ENCODE measurements around the gene CYP27A1.

CYP27A1 gene

DNA sequence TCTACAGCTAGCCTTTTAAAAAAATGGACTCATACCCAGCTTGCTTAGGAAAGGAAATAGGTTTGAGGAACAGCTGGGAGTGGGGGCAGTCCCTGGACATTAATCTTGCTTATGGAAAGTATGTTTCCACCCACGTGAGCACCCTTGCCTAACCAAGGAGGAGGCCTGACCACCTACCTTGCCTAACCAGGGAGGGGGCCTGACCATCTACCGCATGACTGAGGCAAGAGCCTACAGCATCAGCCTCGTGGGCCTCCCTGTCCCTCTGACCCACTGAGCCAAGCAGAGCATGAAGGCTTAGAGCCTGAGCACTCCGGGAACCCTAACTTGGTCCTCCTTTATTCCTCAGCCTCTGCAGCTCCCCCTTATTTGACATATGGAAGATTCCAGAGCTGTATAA lies 29.4 kb downstream of the CYP27A1 start:
- no peak for DNase-seq (ENCODE audit: low read depth in 2 of 2)

DNA sequence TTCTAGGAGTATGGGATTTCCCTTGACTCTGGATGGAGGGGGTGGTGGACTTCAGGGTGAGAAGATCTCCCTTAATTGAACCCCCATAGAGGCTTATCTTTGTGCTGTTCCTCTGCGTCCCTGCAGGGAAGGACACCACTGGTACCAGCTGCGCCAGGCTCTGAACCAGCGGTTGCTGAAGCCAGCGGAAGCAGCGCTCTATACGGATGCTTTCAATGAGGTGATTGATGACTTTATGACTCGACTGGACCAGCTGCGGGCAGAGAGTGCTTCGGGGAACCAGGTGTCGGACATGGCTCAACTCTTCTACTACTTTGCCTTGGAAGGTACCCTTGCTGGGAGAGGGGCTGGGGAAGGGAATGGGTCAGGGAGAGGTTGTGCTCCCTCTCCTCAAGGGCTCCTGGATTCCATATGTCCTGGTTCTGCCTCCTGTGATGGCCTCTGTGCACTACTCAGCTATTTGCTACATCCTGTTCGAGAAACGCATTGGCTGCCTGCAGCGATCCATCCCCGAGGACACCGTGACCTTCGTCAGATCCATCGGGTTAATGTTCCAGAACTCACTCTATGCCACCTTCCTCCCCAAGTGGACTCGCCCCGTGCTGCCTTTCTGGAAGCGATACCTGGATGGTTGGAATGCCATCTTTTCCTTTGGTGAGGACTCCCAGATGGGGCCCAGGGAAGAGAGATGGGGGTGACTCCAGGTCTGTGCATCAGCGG lies 30.3 kb downstream of the CYP27A1 start:
- DNase-seq (ENCODE audit: low read depth in 2 of 2): no peak

DNA sequence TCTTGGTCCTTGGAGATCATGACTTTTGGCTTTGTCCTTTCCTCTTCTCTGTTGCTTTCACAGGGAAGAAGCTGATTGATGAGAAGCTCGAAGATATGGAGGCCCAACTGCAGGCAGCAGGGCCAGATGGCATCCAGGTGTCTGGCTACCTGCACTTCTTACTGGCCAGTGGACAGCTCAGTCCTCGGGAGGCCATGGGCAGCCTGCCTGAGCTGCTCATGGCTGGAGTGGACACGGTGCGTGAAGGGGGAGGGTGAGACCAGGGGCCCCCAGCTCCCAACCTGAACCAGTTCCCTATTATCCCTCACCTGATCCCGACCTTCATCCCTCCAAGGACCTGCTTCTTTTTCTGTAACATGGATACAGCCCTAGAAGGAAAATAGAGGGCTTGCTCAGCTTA lies 30.9 kb downstream of the CYP27A1 start:
- no peak for DNase-seq (ENCODE audit: low read depth in 2 of 2)

DNA sequence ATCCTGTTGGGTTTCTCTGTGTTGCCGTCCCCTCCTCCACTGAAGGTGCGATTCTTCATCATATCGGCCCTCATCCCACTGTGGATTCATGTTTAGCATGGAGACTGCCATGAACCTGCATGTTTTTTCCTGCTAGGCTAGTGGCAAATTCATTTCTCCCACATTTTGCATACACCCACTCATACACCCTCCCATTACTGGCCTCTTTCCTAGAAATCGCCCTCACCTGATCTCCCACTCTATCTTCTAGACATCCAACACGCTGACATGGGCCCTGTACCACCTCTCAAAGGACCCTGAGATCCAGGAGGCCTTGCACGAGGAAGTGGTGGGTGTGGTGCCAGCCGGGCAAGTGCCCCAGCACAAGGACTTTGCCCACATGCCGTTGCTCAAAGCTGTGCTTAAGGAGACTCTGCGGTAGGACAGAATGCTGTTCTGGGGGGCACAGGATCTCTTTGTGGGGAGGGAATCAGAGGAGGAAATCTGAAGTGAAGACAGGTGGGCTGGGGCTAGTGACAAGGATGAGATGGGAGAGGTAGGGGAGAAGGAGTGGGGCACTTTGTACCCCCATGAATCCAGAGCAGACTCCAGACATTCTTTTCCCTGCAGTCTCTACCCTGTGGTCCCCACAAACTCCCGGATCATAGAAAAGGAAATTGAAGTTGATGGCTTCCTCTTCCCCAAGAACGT lies 32.0 kb downstream of the CYP27A1 start:
- no peak for DNase-seq (ENCODE audit: low read depth in 2 of 2)

DNA sequence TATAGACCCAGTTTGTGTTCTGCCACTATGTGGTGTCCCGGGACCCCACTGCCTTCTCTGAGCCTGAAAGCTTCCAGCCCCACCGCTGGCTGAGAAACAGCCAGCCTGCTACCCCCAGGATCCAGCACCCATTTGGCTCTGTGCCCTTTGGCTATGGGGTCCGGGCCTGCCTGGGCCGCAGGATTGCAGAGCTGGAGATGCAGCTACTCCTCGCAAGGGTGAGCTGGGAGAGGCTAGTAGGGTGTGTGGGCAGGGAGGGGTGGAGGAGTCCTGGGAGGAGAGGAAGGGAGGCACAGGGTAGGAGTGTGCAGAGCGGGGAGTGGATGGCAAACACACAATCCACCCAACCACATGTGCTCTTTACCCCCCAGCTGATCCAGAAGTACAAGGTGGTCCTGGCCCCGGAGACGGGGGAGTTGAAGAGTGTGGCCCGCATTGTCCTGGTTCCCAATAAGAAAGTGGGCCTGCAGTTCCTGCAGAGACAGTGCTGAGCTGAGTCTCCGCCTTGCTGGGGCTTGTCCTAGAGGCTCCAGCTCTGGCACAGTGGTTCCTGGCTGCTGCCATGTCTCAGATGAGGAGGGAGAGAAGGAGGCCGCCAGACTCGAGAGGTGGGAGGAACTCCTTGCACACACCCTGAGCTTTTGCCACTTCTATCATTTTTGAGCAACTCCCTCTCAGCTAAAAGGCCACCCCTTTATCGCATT lies 32.7 kb downstream of the CYP27A1 start:
- DNase-seq (ENCODE audit: low read depth in 2 of 2): no peak

DNA sequence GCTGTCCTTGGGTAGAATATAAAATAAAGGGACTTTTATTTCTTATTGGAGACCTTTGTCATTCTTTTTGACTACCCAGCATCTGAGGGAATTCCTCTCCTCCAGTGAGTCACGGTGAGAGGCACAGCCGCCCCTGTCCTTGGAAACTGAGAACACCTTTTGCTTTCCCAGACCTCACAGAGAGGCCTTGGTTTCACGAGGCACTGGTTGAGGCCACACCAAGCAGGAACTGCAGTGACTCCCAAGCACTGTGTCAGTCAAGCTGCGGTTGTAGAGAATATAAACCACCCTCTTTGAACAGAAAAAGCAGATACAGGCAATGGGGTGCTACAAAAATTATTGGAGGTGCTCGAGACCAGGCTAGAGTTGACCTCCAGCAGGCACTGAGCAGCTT lies 33.3 kb downstream of the CYP27A1 start:
- no peak for DNase-seq (ENCODE audit: low read depth in 2 of 2)

DNA sequence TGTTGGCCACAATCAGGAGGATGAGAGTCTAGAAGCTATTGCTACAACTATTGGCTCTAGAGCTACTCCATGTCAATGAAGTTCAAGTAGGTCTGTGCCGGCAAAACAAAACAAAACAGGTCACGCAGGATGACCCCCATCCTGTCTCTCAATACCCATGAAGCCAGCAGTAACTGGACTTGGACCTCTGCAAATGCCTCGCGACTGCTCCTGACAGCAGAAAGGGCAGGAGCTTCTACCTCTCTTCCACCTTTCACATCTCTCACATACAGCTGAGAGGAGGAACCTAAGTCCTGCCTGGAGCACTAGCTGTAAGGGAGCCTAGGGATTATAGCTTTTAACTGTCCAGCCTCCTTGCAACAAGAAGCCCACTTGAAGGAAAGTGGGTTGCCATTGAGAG lies 33.7 kb downstream of the CYP27A1 start:
- no peak for DNase-seq (ENCODE audit: low read depth in 2 of 2)

DNA sequence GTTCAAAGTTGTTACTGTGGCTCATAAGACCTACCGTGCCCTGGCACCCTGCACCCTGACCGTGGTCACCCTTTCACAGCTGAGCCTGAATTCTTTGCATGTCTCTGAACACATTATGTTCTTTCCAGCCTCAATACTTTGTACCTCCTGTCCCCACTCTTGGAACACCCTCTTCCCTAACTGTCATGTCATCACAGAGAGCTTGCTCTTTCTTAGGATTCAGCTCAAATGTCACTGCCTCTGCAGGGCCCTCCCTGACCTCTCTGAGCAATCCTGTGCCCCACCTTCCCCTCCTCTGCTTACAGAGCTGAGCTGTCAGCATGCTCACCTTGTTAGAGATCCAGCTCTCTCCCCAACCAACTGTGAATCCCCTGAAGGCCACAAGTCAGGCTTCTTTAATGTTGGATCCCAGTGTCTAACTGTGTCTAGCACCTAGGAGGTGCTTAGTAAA lies 34.6 kb downstream of the CYP27A1 start:
- no peak for DNase-seq (ENCODE audit: low read depth in 2 of 2)

DNA sequence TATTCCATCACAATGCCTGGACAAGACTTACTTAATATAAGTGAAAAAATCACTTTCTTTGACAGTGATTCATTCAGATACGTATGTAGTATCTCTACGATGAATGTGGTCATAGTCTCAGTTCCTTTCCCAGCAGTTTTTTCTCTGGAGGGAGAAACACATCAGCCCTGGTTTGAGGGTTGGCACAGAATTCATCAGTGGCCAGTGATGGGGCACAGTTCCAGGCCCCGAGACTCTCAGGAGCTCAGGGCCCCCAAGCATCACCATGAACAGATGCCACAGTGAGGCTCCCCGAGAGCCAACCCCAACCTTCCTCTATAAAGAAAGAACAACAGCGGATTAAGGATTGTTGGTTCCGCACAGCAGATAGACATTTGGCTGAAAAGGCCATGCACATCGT lies 37.1 kb downstream of the CYP27A1 start:
- DNase-seq (ENCODE audit: low read depth in 2 of 2): no peak

DNA sequence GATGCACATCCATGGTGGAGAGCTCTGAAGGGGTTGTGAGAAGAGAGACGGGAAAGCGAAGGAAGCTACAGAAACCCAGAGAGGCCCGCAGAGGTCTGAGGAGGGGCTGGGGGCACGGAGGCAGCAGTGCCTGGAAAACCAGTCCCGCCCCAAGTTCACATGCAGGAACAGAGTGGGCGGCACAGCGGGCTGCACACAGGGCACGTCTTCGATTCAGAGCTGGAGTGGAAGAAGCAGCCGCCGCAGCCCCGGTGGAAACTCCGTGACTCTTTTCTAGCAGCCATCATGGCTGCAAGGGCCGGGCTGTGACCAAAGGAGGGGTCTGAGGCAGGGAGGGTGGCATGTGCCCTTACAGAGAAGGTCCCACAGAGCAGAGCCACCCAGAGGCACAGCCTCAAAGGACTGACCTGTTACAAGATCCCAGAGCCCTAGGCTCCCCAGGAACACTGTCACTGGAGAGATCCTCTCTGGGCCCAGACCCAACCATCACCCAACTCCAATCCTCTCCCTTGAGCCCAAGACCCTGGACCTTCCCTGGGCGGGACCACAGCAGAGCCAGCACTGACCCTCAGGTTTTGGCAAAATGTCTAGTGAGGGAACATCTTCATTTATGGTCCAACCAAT lies 38.9 kb downstream of the CYP27A1 start:
- no peak for DNase-seq (ENCODE audit: low read depth in 2 of 2)

DNA sequence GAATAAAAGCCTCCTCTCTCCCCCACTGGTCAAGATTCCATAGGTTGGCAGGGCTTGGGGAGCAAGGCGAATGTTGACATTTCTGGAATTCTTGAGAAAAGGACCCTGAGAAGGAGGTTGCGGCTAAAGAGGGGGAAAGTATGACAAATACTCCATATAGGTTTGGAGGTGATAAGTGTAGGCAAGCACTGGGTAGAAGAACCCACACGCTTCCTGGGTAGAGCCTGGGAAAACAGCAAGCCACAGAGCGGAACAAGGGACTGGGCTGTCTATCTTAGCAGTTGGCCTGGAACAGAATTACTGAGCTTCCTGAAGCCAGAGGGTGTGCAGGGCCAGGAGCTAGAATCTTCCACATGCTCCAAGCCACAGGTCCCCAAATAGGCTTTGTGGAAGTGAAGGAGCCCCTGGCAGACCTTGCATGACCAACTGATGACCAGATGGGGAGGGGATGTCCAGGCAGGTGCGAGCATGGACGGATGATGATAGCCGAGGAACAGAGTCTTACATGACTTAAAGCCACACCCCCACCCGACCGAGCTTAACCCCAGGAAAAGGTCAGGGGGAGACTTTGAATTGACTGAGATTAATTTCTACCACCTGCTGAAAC lies 39.8 kb downstream of the CYP27A1 start:
- no peak for DNase-seq (ENCODE audit: low read depth in 2 of 2)

DNA sequence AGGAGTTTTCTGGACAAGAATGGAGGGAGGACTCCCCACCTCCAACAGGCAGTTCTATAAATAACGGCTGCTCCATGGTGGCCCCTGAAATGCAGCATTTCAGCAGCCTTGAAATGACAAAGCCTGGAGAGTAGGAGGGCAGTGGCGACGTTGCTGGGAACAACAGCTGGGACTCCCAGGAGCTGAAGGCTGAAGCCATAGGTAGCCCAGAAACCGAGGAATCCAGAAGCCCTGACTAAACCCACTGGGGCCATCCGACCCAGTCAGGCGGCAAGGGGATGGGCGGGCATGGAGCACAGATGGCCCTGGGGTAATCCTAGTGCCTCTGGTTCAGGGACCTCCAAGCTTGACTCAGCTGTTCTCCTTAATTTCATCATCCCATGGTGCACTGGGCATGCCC lies 40.7 kb downstream of the CYP27A1 start:
- DNase-seq (ENCODE audit: low read depth in 2 of 2): no peak

DNA sequence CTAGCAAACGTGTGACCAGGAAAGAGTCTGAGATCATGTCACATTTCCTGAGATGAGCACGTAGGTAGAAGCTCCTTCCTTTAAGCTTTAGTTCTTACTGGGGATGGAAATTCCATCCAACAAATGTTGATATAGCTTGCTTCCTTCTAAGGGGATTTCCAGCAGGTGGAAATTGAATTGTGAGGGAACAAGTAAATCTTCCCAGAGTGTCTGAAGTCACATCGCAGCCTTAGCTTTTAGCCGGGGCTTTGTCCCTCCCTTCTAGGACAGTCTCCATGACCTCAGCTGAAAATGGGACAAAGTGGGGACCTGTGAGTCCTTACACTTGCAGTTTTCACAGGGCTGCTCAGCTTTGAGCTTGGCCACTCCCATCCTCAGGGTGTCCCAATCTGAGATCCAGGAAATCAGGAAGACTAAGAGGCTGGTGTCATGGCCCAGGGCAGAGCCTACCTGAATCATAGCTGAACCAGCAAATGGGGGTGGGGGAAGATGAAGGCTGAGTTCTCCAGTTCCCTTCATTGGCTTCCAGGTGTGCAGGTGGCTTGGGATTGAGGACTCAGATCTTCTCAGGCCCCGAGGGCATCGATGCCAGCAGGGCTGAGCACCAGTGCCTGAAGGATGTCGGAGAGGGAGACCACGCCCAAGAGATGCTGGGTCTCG lies 41.4 kb downstream of the CYP27A1 start:
- no peak for DNase-seq (ENCODE audit: low read depth in 2 of 2)

DNA sequence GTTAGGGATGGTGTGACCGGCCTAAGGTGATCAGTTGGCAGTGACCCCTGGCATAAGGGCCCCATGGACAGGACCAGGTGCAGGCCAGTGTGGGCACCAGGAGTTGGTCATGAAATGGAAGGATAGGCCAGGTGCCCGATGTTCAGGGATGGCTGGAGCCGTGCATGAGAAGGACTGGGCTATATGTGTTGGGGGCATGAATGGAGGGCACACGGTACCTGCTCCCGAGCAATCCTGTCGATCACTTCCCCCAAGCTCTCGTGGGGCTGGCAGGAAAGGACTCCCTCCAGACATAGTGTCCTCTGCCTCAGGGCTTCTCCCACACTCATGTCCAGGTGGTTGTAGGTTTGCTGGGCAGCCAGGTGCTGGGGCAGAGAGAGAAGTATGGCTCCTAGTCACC lies 42.1 kb downstream of the CYP27A1 start:
- no peak for DNase-seq (ENCODE audit: low read depth in 2 of 2)

DNA sequence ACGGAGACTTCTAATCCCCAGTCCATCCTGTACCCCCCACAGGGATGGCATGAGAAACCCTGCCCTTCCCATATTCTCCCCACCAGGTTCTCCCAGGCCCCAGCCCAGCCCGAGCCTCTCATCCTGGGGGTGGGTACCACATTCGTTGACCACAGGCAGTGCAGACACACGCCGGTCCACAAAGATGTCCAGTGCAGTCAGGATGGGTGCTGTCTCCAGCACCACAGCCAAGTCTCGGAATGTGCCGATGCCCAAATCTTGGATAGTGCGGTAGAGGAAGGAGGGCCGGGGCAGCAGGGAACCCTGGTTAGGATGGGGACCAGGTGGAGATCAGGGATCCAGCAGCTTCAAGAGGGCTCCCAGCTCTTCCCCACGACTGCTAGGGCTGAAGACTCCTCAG lies 44.8 kb downstream of the CYP27A1 start:
- no peak for DNase-seq (ENCODE audit: low read depth in 2 of 2)

DNA sequence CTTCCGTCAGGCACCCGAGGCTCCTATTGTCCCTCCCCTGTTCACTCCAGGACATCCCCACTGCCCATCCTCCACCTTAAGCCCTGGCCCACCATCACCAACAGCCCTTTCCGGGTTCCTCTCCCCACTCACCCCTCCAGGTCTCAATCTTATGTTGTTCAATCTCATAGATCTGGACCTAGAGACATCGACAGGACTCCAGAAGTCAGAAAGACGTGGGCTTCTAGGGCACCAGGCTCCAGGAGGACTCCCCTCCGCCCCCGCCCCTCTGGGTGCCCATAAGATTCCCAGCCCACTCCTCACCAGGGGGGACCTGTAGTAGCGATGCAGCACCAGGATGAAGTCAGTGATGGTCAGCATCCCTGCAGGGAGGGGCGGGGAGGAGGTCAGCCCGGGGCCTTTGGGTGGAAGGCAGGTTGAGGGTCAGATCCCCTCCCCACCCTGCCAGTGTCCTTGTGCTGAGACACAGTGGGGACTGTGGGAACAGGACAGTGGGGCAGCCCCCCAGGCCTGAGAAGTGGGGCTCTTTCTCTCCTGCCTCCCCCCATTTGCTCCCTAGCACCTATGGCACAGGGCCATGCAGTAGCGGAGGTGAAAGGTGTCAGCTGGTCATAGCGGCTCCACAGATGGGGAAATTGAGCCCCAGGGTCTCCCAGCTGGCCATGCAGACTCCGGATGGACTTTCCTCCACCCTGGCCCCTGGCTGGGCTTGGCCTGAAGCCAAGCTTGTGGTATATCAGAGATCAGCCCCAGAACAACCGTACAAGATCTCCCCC lies 45.9 kb downstream of the CYP27A1 start:
- no peak for DNase-seq (ENCODE audit: low read depth in 2 of 2)

DNA sequence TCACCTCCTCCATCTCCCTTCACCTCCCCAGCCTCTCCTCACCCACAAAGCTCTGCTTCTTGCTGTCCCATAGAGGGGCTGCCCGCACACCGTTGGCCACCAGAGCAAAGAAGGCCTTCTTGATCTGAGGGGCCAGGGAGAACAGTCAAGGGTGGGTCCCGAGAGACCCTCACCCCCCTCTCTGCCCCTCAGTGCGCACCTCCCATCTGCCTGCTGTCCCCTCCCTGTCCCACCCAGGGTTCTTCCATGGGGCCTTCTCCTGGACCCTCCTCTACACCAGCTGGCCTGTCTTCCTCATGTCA lies 46.5 kb downstream of the CYP27A1 start:
- no peak for DNase-seq (ENCODE audit: low read depth in 2 of 2)

DNA sequence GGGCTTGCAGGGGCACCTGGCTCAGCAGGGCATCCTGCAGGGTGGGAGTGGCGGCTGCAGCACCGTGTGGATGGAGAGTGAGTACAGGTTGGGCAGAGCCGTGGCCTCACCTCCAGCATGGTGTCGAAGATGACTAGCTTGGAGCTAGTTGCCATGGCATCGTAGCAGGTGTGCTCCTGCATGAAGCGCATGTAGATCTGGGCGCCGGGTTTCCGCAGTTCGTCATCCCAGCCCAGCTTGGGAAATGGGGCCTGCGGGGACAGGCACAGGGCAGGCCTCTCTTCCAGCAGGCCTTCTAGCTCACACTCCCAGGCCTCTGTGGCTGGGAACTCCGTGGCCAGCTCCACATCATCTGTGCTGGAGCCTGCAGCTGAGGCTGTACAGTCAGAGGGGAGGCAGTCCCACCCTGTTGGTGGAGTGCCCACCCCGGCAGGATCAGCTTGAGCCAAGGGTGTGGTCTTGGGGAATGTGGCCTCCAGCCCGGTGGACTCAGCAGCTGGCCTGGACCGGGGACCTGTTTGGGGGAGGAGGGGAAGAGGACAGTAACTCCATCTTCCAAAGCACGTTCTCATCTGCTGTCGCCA lies 48.0 kb downstream of the CYP27A1 start:
- DNase-seq (ENCODE audit: low read depth in 2 of 2): no peak

DNA sequence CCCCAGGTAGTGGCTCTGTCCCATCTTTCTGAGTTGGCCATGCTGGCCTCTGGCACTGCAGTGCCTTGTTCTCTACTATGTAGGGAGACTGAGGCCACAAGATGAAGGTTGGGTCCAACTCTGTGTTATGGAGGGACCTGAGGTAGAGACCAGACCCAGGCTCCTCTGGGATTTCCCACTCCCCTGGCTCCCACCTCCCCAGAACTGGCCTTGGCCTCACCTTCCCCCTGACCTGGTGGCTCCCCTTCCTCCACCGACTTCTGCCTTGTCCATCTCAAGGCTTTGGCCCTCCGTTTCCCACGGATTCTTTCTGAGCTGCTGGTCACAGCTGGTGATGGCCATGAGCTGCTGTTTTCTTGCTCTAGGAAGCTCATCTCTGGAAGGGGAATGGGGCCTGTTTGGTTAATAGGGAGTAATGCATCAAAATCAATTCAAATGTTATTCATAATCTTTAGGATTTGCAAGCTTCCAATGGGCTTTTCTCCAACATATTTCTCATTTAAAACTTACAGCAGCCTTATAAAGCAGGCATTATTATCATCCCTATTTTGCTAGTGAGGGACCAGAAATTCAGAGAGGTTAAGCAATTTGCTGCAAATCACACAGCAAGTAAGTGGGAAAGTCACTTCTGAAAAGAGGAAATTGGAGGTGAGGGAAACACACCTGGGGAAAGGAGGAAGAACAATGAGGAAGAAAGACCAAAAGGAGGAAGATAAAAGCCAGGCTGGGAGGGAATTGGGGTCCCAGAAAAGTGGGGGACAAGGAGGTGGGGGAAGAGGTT lies 48.8 kb downstream of the CYP27A1 start:
- no peak for DNase-seq (ENCODE audit: low read depth in 2 of 2)
